GM23338 (cell line): ENCODE measurements around the gene PDSS2. TPM values are rescaled to one million over a fixed set of nuclear protein-coding genes. Genes with fewer than 3 reads are reported as not detected.

Source experiments
- ATAC-seq: fragments of 200-7000 bp; cut with Tn5 transposase; 3 replicates; pipeline ENCODE4 v1.9.1; 2020
- DNase-seq: peaks from one replicate; pipeline ENCODE4 v3.0.0-alpha.2; 2015; ENCODE audit warnings: low spot score
- H2AFZ ChIP-seq: fragments of 200-600 bp; sonication (generic); 2 replicates; pipeline ENCODE4 v1.8.0; 2016; ENCODE audit warnings: antibody characterized with exemption, mild to moderate bottlenecking, moderate library complexity
- H3F3A ChIP-seq: fragments of 200-600 bp; sonication (generic); replicated peaks from 2 replicates; pipeline ENCODE4 v1.8.0; 2017; ENCODE audit warnings: antibody characterized with exemption, mixed run types, low read depth
- H3K27ac ChIP-seq: fragments of 200-600 bp; sonication (generic); 2 replicates; pipeline ENCODE4 v1.6.1; 2016; ENCODE audit warnings: low read depth
- H3K27me3 ChIP-seq: fragments of 200-600 bp; sonication (generic); 2 replicates; pipeline ENCODE4 v1.8.0; 2016; ENCODE audit warnings: mild to moderate bottlenecking, mixed run types, moderate library complexity; ENCODE audit not compliant: insufficient read depth
- H3K36me3 ChIP-seq: fragments of 200-600 bp; sonication (generic); 2 replicates; pipeline ENCODE4 v1.8.0; 2016; ENCODE audit warnings: mild to moderate bottlenecking; ENCODE audit not compliant: insufficient read depth
- H3K4me1 ChIP-seq: fragments of 200-600 bp; sonication (generic); 2 replicates; pipeline ENCODE4 v1.8.0; 2016; ENCODE audit warnings: mild to moderate bottlenecking, moderate library complexity; ENCODE audit not compliant: insufficient read depth
- H3K4me2 ChIP-seq: fragments of 200-600 bp; sonication (generic); 2 replicates; pipeline ENCODE4 v1.7.1; 2017; ENCODE audit warnings: mixed run types
- H3K4me3 ChIP-seq: fragments of 200-600 bp; sonication (generic); 2 replicates; pipeline ENCODE4 v1.6.1; 2016; ENCODE audit warnings: mixed run types
- H3K79me2 ChIP-seq: fragments of 200-600 bp; sonication (generic); replicated peaks from 2 replicates; pipeline ENCODE4 v1.8.0; 2017; ENCODE audit warnings: mild to moderate bottlenecking; ENCODE audit not compliant: insufficient read depth
- H3K9me2 ChIP-seq: fragments of 200-600 bp; sonication (generic); 2 replicates; pipeline ENCODE4 v1.8.0; 2017; ENCODE audit not compliant: insufficient read depth
- H4K20me1 ChIP-seq: fragments of 200-600 bp; sonication (generic); replicated peaks from 2 replicates; pipeline ENCODE4 v1.8.0; 2017; ENCODE audit warnings: mild to moderate bottlenecking; ENCODE audit not compliant: insufficient read depth
- H3K27ac Mint-ChIP-seq: 2 replicates; pipeline ENCODE4 v1.8.0; 2020; ENCODE audit warnings: inconsistent platforms, mild to moderate bottlenecking, moderate library complexity, mixed read lengths
- H3K27me3 Mint-ChIP-seq: 3 replicates; pipeline ENCODE4 v1.8.0; 2022; ENCODE audit warnings: low read depth, mild to moderate bottlenecking, moderate library complexity, mixed read lengths, inconsistent platforms; ENCODE audit not compliant: insufficient read depth, poor library complexity
- H3K36me3 Mint-ChIP-seq: 3 replicates; pipeline ENCODE4 v1.8.0; 2021; ENCODE audit warnings: low read depth, mild to moderate bottlenecking, inconsistent platforms, moderate library complexity, mixed read lengths
- H3K4me1 Mint-ChIP-seq: 3 replicates; pipeline ENCODE4 v1.8.0; 2020; ENCODE audit warnings: mild to moderate bottlenecking, inconsistent platforms, mixed read lengths
- H3K4me3 Mint-ChIP-seq: 3 replicates; pipeline ENCODE4 v1.8.0; 2021; ENCODE audit warnings: moderate library complexity, mild to moderate bottlenecking, inconsistent platforms, mixed read lengths
- H3K9me3 Mint-ChIP-seq: 3 replicates; pipeline ENCODE4 v1.8.0; 2020; ENCODE audit warnings: moderate library complexity, mild to moderate bottlenecking, inconsistent platforms, mixed read lengths
- CREB1 ChIP-seq: fragments of 250-450 bp; sonication (Bioruptor Pico); IDR thresholded peaks from 2 replicates; pipeline ENCODE4 v1.5.0; 2020; ENCODE audit warnings: low read depth, mild to moderate bottlenecking, moderate library complexity
- EZH2 ChIP-seq: fragments of 200-600 bp; sonication (generic); IDR thresholded peaks from one replicate; pipeline ENCODE4 v1.8.0; 2017; ENCODE audit warnings: antibody characterized with exemption, mild to moderate bottlenecking, low read depth; ENCODE audit not compliant: unreplicated experiment
- EZH2phosphoT487 ChIP-seq: fragments of 200-600 bp; sonication (generic); IDR thresholded peaks from one replicate; pipeline ENCODE4 v1.8.1; 2018; ENCODE audit warnings: antibody characterized with exemption; ENCODE audit not compliant: unreplicated experiment
- POLR2AphosphoS5 ChIP-seq: IDR thresholded peaks from 2 replicates; pipeline ENCODE4 v1.6.1; 2016; ENCODE audit warnings: antibody characterized with exemption, low read depth
- STAT1 ChIP-seq: IDR thresholded peaks from one replicate; pipeline ENCODE4 v1.6.1; 2016; ENCODE audit warnings: antibody characterized with exemption; ENCODE audit not compliant: unreplicated experiment
- polyA plus RNA-seq: library from polyadenylated mRNA; unstranded; fragments of >200 nt; fragmentation: Nextera tagmentation; extraction: Ambion mirVana; gene quantifications from 2 replicates; pipeline ENCODE4 v1.2.1, GENCODE V29; 2016
- total RNA-seq: library from RNA; depleted of rRNA; stranded (reverse); fragments of >200 nt; shearing (Covaris generic); gene quantifications from 2 replicates; pipeline ENCODE4 v1.2.3, GENCODE V29; 2014
- TF ChIP-seq, protein P1 (sequence below): IDR thresholded peaks from 2 replicates; pipeline ENCODE4 v1.6.1; 2016; ENCODE audit warnings: antibody characterized with exemption
- TF ChIP-seq, protein P2 (sequence below), 2 experiments: fragments of 200-600 bp in 1 of 2; sonication (generic) in 1 of 2; conservative IDR thresholded peaks; 2 replicates each; pipeline versions ENCODE4 v1.5.1 to v1.6.1; 2016 to 2017; ENCODE audit warnings: antibody characterized with exemption in 2 of 2, low read depth in 2 of 2, mild to moderate bottlenecking in 2 of 2, moderate library complexity in 1 of 2
- TF ChIP-seq, protein P3 (sequence below): IDR thresholded peaks from one replicate; pipeline ENCODE4 v1.6.1; 2018; ENCODE audit warnings: antibody characterized with exemption; ENCODE audit not compliant: unreplicated experiment
- TF ChIP-seq, protein P4 (sequence below): fragments of 250-450 bp; sonication (Bioruptor Pico); IDR thresholded peaks from 2 replicates; pipeline ENCODE4 v1.5.0; 2020; ENCODE audit warnings: mild to moderate bottlenecking, moderate library complexity

Gene PDSS2
- total and polyA plus RNA-seq, 2 experiments from 2014 or later, result 7.3 to 16.7 TPM

DNA sequence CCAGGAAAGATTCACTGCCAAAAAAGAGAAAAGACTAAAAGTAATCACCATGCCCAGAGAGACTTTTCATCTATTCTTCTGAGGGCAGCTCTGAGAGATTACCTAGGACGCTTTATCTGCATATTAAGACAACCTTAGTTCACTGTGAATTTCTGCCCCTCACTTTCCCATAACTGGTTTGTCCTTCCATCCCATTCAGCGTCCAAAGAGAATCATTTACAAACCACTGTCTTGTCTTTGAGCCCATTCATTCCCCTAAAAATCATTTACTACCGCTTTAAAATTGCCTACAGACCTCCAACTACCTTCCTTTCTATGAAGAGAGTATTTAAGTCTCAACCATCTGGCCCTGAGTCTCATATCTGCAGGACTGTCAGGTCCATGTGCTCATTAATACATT, 149.0 kb downstream of the PDSS2 start (continued):
- TF ChIP-seq, protein P1, sequence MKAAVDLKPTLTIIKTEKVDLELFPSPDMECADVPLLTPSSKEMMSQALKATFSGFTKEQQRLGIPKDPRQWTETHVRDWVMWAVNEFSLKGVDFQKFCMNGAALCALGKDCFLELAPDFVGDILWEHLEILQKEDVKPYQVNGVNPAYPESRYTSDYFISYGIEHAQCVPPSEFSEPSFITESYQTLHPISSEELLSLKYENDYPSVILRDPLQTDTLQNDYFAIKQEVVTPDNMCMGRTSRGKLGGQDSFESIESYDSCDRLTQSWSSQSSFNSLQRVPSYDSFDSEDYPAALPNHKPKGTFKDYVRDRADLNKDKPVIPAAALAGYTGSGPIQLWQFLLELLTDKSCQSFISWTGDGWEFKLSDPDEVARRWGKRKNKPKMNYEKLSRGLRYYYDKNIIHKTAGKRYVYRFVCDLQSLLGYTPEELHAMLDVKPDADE, result no peak
- TF ChIP-seq EZH2phosphoT487 (no peak), CREB1 (CRISPR knock-in tag) (no peak)
- TF ChIP-seq, protein P2, sequence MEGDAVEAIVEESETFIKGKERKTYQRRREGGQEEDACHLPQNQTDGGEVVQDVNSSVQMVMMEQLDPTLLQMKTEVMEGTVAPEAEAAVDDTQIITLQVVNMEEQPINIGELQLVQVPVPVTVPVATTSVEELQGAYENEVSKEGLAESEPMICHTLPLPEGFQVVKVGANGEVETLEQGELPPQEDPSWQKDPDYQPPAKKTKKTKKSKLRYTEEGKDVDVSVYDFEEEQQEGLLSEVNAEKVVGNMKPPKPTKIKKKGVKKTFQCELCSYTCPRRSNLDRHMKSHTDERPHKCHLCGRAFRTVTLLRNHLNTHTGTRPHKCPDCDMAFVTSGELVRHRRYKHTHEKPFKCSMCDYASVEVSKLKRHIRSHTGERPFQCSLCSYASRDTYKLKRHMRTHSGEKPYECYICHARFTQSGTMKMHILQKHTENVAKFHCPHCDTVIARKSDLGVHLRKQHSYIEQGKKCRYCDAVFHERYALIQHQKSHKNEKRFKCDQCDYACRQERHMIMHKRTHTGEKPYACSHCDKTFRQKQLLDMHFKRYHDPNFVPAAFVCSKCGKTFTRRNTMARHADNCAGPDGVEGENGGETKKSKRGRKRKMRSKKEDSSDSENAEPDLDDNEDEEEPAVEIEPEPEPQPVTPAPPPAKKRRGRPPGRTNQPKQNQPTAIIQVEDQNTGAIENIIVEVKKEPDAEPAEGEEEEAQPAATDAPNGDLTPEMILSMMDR (conservative IDR thresholded peaks at IDR 0.05; ENCODE audit: low read depth in 2 of 2), result no peak
- TF ChIP-seq, protein P3, sequence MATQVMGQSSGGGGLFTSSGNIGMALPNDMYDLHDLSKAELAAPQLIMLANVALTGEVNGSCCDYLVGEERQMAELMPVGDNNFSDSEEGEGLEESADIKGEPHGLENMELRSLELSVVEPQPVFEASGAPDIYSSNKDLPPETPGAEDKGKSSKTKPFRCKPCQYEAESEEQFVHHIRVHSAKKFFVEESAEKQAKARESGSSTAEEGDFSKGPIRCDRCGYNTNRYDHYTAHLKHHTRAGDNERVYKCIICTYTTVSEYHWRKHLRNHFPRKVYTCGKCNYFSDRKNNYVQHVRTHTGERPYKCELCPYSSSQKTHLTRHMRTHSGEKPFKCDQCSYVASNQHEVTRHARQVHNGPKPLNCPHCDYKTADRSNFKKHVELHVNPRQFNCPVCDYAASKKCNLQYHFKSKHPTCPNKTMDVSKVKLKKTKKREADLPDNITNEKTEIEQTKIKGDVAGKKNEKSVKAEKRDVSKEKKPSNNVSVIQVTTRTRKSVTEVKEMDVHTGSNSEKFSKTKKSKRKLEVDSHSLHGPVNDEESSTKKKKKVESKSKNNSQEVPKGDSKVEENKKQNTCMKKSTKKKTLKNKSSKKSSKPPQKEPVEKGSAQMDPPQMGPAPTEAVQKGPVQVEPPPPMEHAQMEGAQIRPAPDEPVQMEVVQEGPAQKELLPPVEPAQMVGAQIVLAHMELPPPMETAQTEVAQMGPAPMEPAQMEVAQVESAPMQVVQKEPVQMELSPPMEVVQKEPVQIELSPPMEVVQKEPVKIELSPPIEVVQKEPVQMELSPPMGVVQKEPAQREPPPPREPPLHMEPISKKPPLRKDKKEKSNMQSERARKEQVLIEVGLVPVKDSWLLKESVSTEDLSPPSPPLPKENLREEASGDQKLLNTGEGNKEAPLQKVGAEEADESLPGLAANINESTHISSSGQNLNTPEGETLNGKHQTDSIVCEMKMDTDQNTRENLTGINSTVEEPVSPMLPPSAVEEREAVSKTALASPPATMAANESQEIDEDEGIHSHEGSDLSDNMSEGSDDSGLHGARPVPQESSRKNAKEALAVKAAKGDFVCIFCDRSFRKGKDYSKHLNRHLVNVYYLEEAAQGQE, result no peak

DNA sequence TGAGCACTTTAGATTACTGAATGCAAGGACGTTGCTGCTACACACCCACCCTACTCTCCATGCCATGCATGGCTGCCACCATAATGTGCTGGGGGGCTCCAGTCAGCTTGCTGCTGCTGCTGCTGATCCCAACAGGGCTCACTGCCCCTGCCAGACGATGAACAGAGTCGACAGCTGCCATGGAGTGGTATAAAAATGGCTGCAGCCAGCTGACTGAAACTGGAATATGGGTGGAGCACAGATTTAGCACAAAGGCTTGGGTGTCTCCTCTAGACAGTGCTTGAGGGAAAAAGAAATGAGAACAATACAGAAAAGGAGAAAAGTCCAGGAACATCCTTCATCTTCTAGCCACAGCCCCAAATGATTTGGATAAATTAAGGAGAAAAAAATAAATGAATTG, 150.7 kb downstream of the PDSS2 start:
- Mint-ChIP-seq H3K4me3 (no peak overlapping the region), H3K4me1 (peaks cover 8% of the 10 kb centered on the region), H3K36me3 (no peaks in the 10 kb centered on the region; the same call in 2 of the 3 replicates), H3K27ac (peak overlapping the region; percentile 73; the same call in 1 of the 2 replicates), H3K27me3 (no peaks in the 10 kb centered on the region), H3K9me3 (no peaks in the 10 kb centered on the region)
- no peak for ATAC-seq
- H3K4me2 ChIP-seq, result no peak overlapping the region
- H3K9me2 ChIP-seq, result no peaks in the 10 kb centered on the region
- H3K27me3 ChIP-seq, result no peaks in the 10 kb centered on the region
- no peak for DNase-seq
- no peaks in the 10 kb centered on the region for H3K36me3 ChIP-seq
- H3K4me1 ChIP-seq, result no peaks in the 10 kb centered on the region
- H3K79me2 ChIP-seq, result no peaks in the 10 kb centered on the region
- H4K20me1 ChIP-seq, result no peaks in the 10 kb centered on the region
- no peaks in the 10 kb centered on the region for H3F3A ChIP-seq
- no peak overlapping the region for H2AFZ ChIP-seq
- no peak overlapping the region for H3K4me3 ChIP-seq
- H3K27ac ChIP-seq, result no peak overlapping the region
- TF ChIP-seq CREB1 (CRISPR knock-in tag) (no peak), STAT1 (no peak), POLR2AphosphoS5 (no peak), EZH2 (no peak)
- TF ChIP-seq, protein P4, sequence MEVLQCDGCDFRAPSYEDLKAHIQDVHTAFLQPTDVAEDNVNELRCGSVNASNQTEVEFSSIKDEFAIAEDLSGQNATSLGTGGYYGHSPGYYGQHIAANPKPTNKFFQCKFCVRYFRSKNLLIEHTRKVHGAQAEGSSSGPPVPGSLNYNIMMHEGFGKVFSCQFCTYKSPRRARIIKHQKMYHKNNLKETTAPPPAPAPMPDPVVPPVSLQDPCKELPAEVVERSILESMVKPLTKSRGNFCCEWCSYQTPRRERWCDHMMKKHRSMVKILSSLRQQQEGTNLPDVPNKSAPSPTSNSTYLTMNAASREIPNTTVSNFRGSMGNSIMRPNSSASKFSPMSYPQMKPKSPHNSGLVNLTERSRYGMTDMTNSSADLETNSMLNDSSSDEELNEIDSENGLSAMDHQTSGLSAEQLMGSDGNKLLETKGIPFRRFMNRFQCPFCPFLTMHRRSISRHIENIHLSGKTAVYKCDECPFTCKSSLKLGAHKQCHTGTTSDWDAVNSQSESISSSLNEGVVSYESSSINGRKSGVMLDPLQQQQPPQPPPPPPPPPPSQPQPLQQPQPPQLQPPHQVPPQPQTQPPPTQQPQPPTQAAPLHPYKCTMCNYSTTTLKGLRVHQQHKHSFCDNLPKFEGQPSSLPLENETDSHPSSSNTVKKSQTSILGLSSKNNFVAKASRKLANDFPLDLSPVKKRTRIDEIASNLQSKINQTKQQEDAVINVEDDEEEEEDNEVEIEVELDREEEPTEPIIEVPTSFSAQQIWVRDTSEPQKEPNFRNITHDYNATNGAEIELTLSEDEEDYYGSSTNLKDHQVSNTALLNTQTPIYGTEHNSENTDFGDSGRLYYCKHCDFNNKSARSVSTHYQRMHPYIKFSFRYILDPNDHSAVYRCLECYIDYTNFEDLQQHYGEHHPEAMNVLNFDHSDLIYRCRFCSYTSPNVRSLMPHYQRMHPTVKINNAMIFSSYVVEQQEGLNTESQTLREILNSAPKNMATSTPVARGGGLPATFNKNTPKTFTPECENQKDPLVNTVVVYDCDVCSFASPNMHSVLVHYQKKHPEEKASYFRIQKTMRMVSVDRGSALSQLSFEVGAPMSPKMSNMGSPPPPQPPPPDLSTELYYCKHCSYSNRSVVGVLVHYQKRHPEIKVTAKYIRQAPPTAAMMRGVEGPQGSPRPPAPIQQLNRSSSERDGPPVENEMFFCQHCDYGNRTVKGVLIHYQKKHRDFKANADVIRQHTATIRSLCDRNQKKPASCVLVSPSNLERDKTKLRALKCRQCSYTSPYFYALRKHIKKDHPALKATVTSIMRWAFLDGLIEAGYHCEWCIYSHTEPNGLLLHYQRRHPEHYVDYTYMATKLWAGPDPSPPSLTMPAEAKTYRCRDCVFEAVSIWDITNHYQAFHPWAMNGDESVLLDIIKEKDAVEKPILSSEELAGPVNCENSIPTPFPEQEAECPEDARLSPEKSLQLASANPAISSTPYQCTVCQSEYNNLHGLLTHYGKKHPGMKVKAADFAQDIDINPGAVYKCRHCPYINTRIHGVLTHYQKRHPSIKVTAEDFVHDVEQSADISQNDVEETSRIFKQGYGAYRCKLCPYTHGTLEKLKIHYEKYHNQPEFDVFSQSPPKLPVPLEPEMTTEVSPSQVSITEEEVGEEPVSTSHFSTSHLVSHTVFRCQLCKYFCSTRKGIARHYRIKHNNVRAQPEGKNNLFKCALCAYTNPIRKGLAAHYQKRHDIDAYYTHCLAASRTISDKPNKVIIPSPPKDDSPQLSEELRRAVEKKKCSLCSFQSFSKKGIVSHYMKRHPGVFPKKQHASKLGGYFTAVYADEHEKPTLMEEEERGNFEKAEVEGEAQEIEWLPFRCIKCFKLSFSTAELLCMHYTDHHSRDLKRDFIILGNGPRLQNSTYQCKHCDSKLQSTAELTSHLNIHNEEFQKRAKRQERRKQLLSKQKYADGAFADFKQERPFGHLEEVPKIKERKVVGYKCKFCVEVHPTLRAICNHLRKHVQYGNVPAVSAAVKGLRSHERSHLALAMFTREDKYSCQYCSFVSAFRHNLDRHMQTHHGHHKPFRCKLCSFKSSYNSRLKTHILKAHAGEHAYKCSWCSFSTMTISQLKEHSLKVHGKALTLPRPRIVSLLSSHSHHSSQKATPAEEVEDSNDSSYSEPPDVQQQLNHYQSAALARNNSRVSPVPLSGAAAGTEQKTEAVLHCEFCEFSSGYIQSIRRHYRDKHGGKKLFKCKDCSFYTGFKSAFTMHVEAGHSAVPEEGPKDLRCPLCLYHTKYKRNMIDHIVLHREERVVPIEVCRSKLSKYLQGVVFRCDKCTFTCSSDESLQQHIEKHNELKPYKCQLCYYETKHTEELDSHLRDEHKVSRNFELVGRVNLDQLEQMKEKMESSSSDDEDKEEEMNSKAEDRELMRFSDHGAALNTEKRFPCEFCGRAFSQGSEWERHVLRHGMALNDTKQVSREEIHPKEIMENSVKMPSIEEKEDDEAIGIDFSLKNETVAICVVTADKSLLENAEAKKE (CRISPR knock-in tag), result no peak
- TF ChIP-seq, protein P1, result no peak
